ENCODE results near the gene TRAF2. TPM values are rescaled to one million over a fixed set of nuclear protein-coding genes. Genes with fewer than 3 reads are reported as not detected.

TRAF2 gene
- polyA plus RNA-seq, 3 donors, result 15.3 to 17.4 (median 16.4) TPM

GRCh38 chr9:136974817-136975535 is 88.7 kb downstream of the TRAF2 start:
- no peak for DNase-seq

DNA sequence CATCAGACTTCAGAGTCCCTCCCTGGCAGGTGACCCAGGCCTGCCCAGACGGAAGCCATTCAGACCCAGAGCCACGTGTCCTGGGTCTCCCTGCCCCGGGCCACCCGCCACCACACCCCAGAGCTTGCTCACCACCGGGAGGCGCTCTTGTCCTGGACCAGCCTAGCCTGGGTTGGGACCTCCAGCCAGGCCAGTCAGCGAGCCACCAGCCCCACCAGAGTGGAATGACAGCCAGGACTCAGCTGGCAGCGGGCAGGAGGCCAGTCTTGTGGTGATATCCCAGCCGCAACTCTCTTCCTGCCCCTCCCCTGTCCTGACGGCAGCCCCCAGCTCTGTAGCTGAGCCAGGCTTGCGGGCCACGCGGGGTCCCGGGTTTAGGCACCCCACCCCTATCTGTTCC is 89.3 kb downstream of the TRAF2 start:
- DNase-seq, result no peak

Other genes starting within 250 kb of the TRAF2 start
- 10 to 100 TPM; 60.9 to 86.3 (median 86.0) TPM for gene EGFL7, start 223.6 kb upstream of the TRAF2 start, polyA plus RNA-seq (ENCODE audit: insufficient read length in 3 of 3)
- gene AGPAT2, start 199.1 kb upstream of the TRAF2 start, polyA plus RNA-seq (ENCODE audit: insufficient read length in 3 of 3), result 10 to 100 TPM; 51.5 to 61.0 (median 59.4) TPM
- 10 to 100 TPM; 34.3 to 48.4 (median 48.0) TPM for gene DIPK1B, start 173.9 kb upstream of the TRAF2 start, polyA plus RNA-seq (ENCODE audit: insufficient read length in 3 of 3)
- 1 to 10 TPM; 1.3 to 2.8 (median 2.4) TPM for gene LCN10, start 143.6 kb upstream of the TRAF2 start, polyA plus RNA-seq (ENCODE audit: insufficient read length in 3 of 3)
- gene LCN6, start 138.0 kb upstream of the TRAF2 start, polyA plus RNA-seq (ENCODE audit: insufficient read length in 3 of 3), result not detected
- gene LCN8, start 128.3 kb upstream of the TRAF2 start, polyA plus RNA-seq (ENCODE audit: insufficient read length in 3 of 3), result under 1 TPM in 2 of 3 donors, not detected in 1; 0.06 to 0.25 TPM
- gene LCN15, start 122.0 kb upstream of the TRAF2 start, polyA plus RNA-seq (ENCODE audit: insufficient read length in 3 of 3), result under 1 TPM; 0.06 to 0.21 (median 0.15) TPM
- 10 to 100 TPM; 77.3 to 83.8 (median 78.0) TPM for gene TMEM141, start 95.2 kb upstream of the TRAF2 start, polyA plus RNA-seq (ENCODE audit: insufficient read length in 3 of 3)
- 1 to 10 TPM; 5.7 to 7.6 (median 7.2) TPM for gene CCDC183, start 90.2 kb upstream of the TRAF2 start, polyA plus RNA-seq (ENCODE audit: insufficient read length in 3 of 3)
- 10 to 100 TPM; 66.7 to 81.4 (median 78.7) TPM for gene RABL6, start 78.6 kb upstream of the TRAF2 start, polyA plus RNA-seq (ENCODE audit: insufficient read length in 3 of 3)
- 1 to 10 TPM; 1.5 to 1.7 (median 1.6) TPM for gene AJM1, start 44.0 kb upstream of the TRAF2 start, polyA plus RNA-seq (ENCODE audit: insufficient read length in 3 of 3)
- 100 to 1,000 TPM in 2 of 3 donors, 10 to 100 TPM in 1; 82.5 to 120 (median 115) TPM for gene PHPT1, start 37.1 kb upstream of the TRAF2 start, polyA plus RNA-seq (ENCODE audit: insufficient read length in 3 of 3)
- 10 to 100 TPM in 1 of 3 donors, 1 to 10 TPM in 2; 9.5 to 11.6 (median 10.0) TPM for gene MAMDC4, start 34.2 kb upstream of the TRAF2 start, polyA plus RNA-seq (ENCODE audit: insufficient read length in 3 of 3)
- gene EDF1, start 20.2 kb upstream of the TRAF2 start, polyA plus RNA-seq (ENCODE audit: insufficient read length in 3 of 3), result 100 to 1,000 TPM; 342 to 449 (median 388) TPM
- 10 to 100 TPM; 48.7 to 65.9 (median 64.8) TPM for gene FBXW5, start 58.2 kb downstream of the TRAF2 start, polyA plus RNA-seq (ENCODE audit: insufficient read length in 3 of 3)
- 1 to 10 TPM in 2 of 3 donors, under 1 TPM in 1; 0.83 to 1.3 (median 1.2) TPM for gene C8G, start 58.7 kb downstream of the TRAF2 start, polyA plus RNA-seq (ENCODE audit: insufficient read length in 3 of 3)
- gene LCN12, start 65.8 kb downstream of the TRAF2 start, polyA plus RNA-seq (ENCODE audit: insufficient read length in 3 of 3), result 10 to 100 TPM; 23.7 to 39.5 (median 37.3) TPM
- 10 to 100 TPM; 52.6 to 87.9 (median 87.8) TPM for gene PTGDS, start 91.0 kb downstream of the TRAF2 start, polyA plus RNA-seq (ENCODE audit: insufficient read length in 3 of 3)
- under 1 TPM; 0.18 to 0.38 (median 0.36) TPM for gene LCNL1, start 96.5 kb downstream of the TRAF2 start, polyA plus RNA-seq (ENCODE audit: insufficient read length in 3 of 3)
- 10 to 100 TPM; 33.4 to 40.8 (median 40.4) TPM for gene PAXX, start 105.9 kb downstream of the TRAF2 start, polyA plus RNA-seq (ENCODE audit: insufficient read length in 3 of 3)
- gene CLIC3, start 110.1 kb downstream of the TRAF2 start, polyA plus RNA-seq (ENCODE audit: insufficient read length in 3 of 3), result under 1 TPM; 0.29 to 0.57 (median 0.47) TPM
- 10 to 100 TPM; 56.6 to 68.7 (median 63.6) TPM for gene ABCA2, start 141.7 kb downstream of the TRAF2 start, polyA plus RNA-seq (ENCODE audit: insufficient read length in 3 of 3)
- under 1 TPM in 1 of 3 donors, not detected in 2; 0.18 TPM for gene FUT7, start 145.6 kb downstream of the TRAF2 start, polyA plus RNA-seq (ENCODE audit: insufficient read length in 3 of 3)
- gene NPDC1, start 159.7 kb downstream of the TRAF2 start, polyA plus RNA-seq (ENCODE audit: insufficient read length in 3 of 3), result 10 to 100 TPM; 28.3 to 38.5 (median 32.0) TPM
- gene ENTPD2, start 167.5 kb downstream of the TRAF2 start, polyA plus RNA-seq (ENCODE audit: insufficient read length in 3 of 3), result 1 to 10 TPM; 5.5 to 7.4 (median 7.3) TPM
- 10 to 100 TPM in 1 of 3 donors, 1 to 10 TPM in 2; 8.0 to 10.4 (median 10.0) TPM for gene SAPCD2, start 184.0 kb downstream of the TRAF2 start, polyA plus RNA-seq (ENCODE audit: insufficient read length in 3 of 3)
- 1 to 10 TPM; 5.4 to 8.6 (median 6.3) TPM for gene UAP1L1, start 191.0 kb downstream of the TRAF2 start, polyA plus RNA-seq (ENCODE audit: insufficient read length in 3 of 3)
- gene MAN1B1, start 200.5 kb downstream of the TRAF2 start, polyA plus RNA-seq (ENCODE audit: insufficient read length in 3 of 3), result 10 to 100 TPM; 56.7 to 71.5 (median 64.7) TPM
- 10 to 100 TPM; 24.0 to 29.6 (median 27.7) TPM for gene DPP7, start 228.2 kb downstream of the TRAF2 start, polyA plus RNA-seq (ENCODE audit: insufficient read length in 3 of 3)

All from renal pelvis (tissue), 4 donors.